K562 (cell line): ENCODE measurements around the gene ZNF451. TPM values are rescaled to one million over a fixed set of nuclear protein-coding genes. Genes with fewer than 3 reads are reported as not detected.

Experiments used
- CEBPZ ChIP-seq: fragments of 150-350 bp; IDR thresholded peaks from 2 replicates; pipeline ENCODE4 v1.6.1; 2014; ENCODE audit warnings: low read depth, mild to moderate bottlenecking, low read length, borderline replicate concordance
- CREB3L1 ChIP-seq: fragments of 450-650 bp; IDR thresholded peaks from 2 replicates; pipeline ENCODE4 v1.6.1; 2014; ENCODE audit warnings: low read depth, mild to moderate bottlenecking, moderate library complexity, borderline replicate concordance
- CREBBP ChIP-seq: IDR thresholded peaks from one replicate; pipeline ENCODE4 v1.6.1; 2012; ENCODE audit warnings: low read depth, mild to moderate bottlenecking, control low read depth, inconsistent platforms, low read length
- E2F8 ChIP-seq: fragments of 450-650 bp; IDR thresholded peaks from 2 replicates; pipeline ENCODE4 v1.7.1; 2018; ENCODE audit warnings: mild to moderate bottlenecking, low read depth; ENCODE audit not compliant: partially characterized antibody
- MTA1 ChIP-seq: fragments of 450-650 bp; IDR thresholded peaks from 2 replicates; pipeline ENCODE4 v1.6.1; 2017; ENCODE audit warnings: borderline replicate concordance
- PCBP2 ChIP-seq: fragments of 200-400 bp; formaldehyde crosslinking; IDR thresholded peaks from 2 replicates; pipeline ENCODE4 v1.6.1; 2018; ENCODE audit warnings: low read length, low read depth, mild to moderate bottlenecking, moderate library complexity; ENCODE audit not compliant: poor library complexity, severe bottlenecking
- PPARD ChIP-seq: fragments of 250-450 bp; sonication (Bioruptor Pico); IDR thresholded peaks from 2 replicates; pipeline ENCODE4 v1.8.0; 2022; ENCODE audit warnings: inconsistent platforms, mild to moderate bottlenecking, moderate library complexity
- RBM22 ChIP-seq: fragments of 200-400 bp; formaldehyde crosslinking; IDR thresholded peaks from 2 replicates; pipeline ENCODE4 v1.6.1; 2018; ENCODE audit warnings: low read length, low read depth; ENCODE audit not compliant: poor library complexity, severe bottlenecking
- RFX1 ChIP-seq: fragments of 450-650 bp; IDR thresholded peaks from 2 replicates; pipeline ENCODE4 v1.6.1; 2016; ENCODE audit warnings: mild to moderate bottlenecking, moderate library complexity
- TFAM ChIP-seq: fragments of 250-450 bp; sonication (Bioruptor Pico); conservative IDR thresholded peaks from 2 replicates; pipeline ENCODE4 v1.5.0; 2021; ENCODE audit warnings: mild to moderate bottlenecking, moderate library complexity
- TRIM25 ChIP-seq: fragments of 450-650 bp; IDR thresholded peaks from 2 replicates; pipeline ENCODE4 v1.7.0; 2016; ENCODE audit warnings: borderline replicate concordance
- ZNF140 ChIP-seq: fragments of 250-450 bp; sonication (Bioruptor Pico); IDR thresholded peaks from 2 replicates; pipeline ENCODE4 v1.8.0; 2021; ENCODE audit warnings: moderate library complexity, mild to moderate bottlenecking, inconsistent platforms
- ZNF239 ChIP-seq: fragments of 250-450 bp; sonication (Bioruptor Pico); IDR thresholded peaks from 2 replicates; pipeline ENCODE4 v1.4.0; 2020; ENCODE audit warnings: mild to moderate bottlenecking
- ZNF280A ChIP-seq: fragments of 450-650 bp; IDR thresholded peaks from 2 replicates; pipeline ENCODE4 v1.6.1; 2018; ENCODE audit warnings: mild to moderate bottlenecking, low read depth; ENCODE audit not compliant: partially characterized antibody
- ZSCAN29 ChIP-seq: fragments of 450-650 bp; IDR thresholded peaks from 2 replicates; pipeline ENCODE4 v1.6.1; 2017
- polyA plus RNA-seq, 8 experiments: library from polyadenylated mRNA; depleted of rRNA in 4 of 8; stranded (reverse) in 5 of 8; unstranded in 3 of 8; fragments of >200 nt; fragmentation: Nextera tagmentation in 2 of 8; fragmentation: Illumina TruSeq in 1 of 8; extraction: Ambion mirVana in 2 of 8; extraction: Trizol in 1 of 8; gene quantifications; 2 replicates each; pipeline versions ENCODE4 v1.2.1 to v1.2.3, GENCODE V29; 2011 to 2014; ENCODE audit warnings: inconsistent platforms in 1 of 8, missing spikeins in 1 of 8
- total RNA-seq, 7 experiments: library from RNA; depleted of rRNA in 6 of 7; stranded (reverse); fragments of >200 nt in 6 of 7; fragmentation: Illumina TruSeq in 2 of 7; extraction: Trizol in 2 of 7; gene quantifications; 2 replicates each; pipeline versions ENCODE4 v1.2.1 to v1.2.3, GENCODE V29; 2011 to 2021; ENCODE audit warnings: low replicate concordance in 1 of 7

Gene ZNF451
- total and polyA plus RNA-seq, 9 of the 15 experiments (the other 6 are each of a cell fraction or from before 2014, with no cell fraction given) = 16.1 to 74.3 (median 38.3) TPM

- TF ChIP-seq TRIM25 (no peak), PPARD (no peak), PCBP2 (no peak), MTA1 (no peak), ZNF280A (no peak), CREBBP (no peak), ZNF239 (no peak), RFX1 (no peak), RBM22 (no peak), CREB3L1 (peak; percentile 91), ZSCAN29 (no peak), CEBPZ (no peak), E2F8 (peak; percentile 68), TFAM (CRISPR knock-in tag) (no peak), ZNF140 (no peak)
Observed at GRCh38 chr6:57089687-57090457, at the start of gene ZNF451 (continued).
